ENCODE measurements around the gene KRR1. TPM values are rescaled to one million over a fixed set of nuclear protein-coding genes. Genes with fewer than 3 reads are reported as not detected.
"Not testable (repeated sequence)": the region's sequence is repeated elsewhere in the genome, so short reads cannot be mapped to it uniquely, and the experiment has no call there.

KRR1 gene
- polyA plus RNA-seq, 1 donor = 104 TPM

DNA sequence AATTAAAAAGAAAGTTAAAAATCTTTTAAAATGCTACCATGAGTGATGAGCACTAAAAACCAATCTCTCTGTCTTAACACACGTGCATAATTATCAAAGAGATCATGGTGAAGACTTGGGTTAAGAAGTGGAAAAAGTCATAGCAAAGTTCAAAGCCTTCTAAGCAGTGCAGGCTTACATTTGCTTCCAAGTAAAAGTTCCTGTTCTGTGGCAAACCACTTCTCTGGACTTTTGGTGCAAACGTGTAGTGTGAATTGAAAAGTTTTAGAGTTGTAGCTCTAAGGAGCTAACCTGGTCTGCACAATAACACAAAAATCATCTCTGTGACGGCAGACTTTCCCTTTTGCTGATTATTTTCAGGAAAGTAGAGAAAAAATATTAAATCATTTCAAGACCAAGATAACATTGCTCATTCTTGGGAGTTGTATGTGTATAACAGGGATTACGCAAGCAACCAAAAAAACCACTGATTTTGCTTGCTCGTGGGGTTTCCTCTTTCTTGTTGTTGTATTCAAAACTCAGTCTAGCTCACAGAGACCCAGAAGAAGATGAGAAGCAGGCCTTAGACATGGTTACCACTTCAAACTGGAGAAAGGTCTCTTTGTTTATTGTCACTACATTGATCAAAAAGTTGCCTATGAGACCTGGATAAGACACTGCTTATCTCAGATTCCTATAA lies 33.2 kb downstream of the KRR1 start:
- no peak for DNase-seq

DNA sequence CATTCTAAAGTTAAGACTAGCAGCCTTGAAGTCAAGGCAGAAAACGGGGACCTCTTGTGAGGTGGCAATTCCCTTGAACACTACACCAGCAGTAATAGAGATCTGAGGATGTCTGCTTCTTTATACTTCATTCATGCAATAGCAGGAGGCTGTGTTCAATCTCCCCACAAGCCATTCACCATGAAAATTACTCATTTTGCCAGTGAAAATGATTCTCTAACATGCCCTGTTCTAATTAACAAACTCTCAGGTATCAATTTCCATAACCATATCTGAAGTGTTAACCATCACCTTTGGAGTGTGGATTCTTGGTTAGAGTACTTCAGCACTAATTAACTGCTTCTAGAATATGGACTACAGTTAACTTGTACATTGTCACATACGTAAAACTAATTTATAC lies 34.3 kb downstream of the KRR1 start:
- no peak for DNase-seq

DNA sequence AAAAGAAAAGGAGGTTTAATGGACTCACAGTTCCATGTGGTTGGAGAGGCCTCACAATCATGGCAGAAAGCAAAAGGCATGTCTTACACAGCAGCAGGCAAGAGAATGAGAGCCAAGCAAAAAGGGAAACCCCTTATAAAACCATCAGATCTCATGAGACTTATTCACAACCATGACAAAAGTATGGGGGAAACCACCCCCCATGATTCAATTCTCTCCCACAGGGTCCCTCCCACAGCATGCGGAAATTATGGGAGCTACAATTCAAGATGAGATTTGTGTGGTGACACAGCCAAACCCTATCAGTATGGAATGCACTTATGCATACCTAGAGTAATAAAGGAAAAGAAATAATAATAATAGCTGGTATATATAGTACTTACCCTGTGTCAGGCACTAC lies 35.3 kb downstream of the KRR1 start:
- no peak for DNase-seq

DNA sequence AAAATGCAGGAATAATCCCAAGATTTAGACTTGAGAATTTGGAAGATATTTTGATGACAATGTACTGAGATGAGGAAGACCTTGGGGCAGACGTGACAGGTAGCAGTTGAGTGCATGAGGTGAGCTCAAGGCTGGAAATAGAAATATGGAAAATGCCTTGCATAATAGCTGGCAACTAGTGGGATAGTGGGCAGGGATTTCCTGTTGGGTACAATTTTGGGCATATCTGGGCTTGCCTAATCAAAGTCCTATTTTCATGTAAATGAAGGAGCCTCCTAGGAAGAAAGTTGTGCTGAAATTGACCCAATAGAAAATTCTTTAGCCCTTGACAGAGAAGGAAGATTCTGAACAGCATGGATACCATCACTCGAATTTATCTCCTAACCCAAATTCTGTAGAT lies 37.3 kb downstream of the KRR1 start:
- no peak for DNase-seq

DNA sequence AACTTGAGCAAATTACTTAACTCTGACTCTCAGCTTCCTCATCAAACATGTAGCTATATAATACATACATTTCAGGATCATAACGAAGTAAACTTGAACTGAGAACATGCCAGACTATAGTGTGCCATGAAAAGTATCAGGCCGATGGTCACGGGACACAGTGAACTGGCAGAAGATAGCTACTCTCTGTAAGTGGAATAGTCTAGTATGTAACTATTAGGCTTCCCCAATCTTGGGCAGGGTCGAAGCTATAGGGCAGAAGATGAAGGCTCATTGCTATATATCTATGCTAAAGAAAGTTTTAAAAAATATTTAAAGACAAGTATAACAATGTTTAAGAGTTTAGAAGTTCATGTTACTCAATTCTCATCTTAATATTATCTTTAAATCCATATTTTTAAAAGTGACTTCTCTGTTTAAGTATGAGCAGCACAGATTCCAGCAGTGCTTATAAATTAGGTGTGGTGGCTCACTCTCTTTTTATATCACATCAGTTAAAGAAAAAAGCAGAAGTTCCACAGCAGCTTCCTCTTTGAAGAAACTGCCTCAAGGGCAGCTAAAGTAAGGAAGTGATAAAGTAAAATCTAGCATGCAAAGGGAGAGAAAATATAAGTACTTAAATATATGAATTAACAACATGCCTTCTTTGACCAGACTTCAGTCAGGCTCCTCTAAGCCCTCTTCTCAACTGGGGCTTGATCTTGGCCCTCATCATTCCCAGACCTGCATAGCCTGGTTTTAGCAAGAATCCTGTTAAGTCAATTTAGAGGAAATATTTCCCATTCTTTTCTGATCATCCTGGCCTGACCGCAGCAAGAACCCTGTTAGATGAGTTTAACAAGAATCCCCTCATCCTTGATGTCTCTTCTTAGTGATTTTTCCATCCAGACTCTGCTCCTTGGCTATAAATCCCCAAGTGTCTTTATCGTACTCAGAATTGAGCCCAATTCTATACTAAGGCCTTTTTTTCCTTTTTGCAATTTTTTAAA lies 39.2 kb downstream of the KRR1 start:
- no peak for DNase-seq

DNA sequence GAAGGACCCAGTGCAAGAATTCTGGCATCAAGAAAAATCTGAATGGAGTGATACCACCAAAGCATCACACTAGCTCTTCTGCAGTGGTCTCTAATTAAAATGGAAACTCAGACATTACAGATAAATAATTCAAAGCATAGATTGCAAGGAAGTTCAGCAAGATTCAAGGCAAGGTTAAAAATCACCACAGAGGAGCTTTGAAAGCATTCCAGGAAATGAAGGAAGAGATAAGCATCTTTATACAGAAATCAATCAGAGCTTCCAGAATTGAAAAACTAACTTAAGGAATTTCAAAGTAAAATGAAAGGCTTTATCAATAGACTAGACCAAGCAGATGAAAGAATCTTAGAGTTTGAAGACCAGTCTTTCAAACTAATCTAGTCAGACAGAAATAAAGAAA lies 51.2 kb downstream of the KRR1 start:
- DNase-seq = no peak

DNA sequence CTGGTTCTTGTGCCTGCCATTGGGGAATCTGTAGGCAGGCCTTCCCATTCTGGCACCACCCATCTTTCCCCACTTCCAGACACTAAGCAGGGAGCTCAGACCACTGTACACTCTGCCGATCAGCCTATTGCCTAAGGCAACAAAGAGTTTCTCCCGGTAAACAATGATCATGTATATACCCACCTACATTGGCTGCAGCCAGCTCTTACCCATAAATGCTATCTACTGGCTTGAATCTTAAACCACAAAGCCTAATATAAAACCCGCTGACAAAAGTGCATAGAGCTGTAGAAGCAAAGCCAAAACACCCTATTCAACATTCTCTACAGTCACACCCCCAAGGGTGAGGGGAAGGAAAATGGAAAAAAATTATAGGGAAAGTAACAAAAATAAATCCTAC lies 51.7 kb downstream of the KRR1 start:
- DNase-seq = no peak

DNA sequence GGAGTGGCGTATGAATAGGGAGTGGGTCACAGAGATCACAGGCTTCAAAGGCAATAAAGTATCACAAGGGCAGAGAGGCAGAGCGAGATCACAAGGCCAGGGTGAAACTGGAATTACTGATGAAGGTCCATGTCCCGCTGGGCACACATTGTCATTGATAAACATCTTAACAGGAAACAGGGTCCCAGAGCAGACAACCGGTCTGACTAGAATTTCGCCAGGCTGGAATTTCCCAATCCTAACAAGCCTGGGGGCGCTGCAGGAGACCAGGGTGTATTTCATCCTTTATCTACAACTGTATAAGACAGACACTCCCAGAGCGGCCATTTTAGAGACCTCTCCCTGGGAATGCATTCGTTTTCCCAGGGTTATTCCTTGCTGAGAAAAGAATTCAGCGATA lies 53.5 kb downstream of the KRR1 start:
- not testable (repeated sequence) for DNase-seq

DNA sequence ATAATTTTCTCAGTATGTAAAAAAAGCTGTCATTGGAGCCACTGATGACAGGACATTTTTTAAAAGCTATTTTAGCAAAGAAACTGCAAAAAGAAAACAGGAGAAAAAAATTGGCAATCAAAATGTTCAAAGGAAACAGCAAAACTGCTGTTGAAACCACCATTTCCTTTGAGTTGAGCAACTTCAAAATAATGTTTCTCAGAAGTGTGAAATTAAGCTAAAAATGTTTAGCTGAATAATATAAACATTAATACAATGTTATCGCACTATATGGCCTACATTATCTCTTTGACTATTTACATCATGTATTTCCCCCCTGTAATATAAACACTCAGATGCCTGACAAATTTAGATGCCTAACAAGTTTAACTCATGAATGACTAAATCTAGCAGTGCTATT lies 54.2 kb downstream of the KRR1 start:
- no peak for DNase-seq

DNA sequence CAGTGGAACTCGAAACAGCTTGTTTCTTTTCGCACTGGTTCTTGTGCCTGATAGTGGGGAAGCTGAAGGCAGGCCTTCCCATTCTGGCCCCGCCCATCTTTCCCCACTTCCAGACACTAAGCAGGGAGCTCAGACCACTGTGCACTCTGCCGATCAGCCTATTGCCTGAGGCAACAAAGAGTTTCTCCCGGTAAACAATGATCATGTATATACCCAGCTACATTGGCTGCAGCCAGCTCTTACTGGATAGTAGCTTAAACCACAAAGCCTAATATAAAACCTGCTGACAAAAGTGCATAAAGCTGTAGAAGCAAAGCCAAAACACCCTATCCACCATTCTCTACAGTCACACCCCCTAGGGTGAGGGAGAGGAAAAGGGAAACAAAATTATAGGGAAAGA lies 55.6 kb downstream of the KRR1 start:
- no peak for DNase-seq

DNA sequence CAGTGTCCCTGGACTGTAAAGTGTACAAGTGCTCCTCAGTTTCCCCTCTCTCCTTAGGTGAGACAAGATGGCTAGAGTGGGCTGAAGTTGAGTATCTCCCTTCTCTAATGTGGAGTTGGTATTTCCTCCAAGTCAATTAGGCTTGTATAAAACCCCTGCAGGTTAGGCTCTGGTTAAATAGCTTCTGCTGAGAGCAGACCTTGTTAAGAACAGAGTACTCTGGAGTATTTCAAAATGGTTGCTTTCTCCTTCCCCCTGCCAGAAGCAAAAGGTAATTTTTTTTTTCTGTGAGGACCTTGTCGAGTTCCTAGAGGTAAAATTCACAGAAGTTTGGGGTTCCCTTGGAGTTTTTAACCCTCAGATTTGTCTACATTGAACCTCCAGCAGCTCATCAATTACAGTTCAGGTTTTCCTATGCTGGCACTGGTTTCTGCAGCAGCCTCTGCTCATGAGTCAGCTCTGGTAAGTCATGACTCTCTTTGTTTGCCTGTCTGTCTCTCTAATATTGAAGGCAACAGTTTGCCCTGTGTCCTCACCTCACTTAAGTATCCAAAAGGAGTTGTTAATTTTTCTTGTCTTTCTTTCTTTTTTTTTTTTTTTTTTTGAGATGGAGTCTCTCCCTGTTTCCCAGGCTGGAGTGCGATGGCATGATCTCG lies 58.6 kb downstream of the KRR1 start:
- no peak for DNase-seq

DNA sequence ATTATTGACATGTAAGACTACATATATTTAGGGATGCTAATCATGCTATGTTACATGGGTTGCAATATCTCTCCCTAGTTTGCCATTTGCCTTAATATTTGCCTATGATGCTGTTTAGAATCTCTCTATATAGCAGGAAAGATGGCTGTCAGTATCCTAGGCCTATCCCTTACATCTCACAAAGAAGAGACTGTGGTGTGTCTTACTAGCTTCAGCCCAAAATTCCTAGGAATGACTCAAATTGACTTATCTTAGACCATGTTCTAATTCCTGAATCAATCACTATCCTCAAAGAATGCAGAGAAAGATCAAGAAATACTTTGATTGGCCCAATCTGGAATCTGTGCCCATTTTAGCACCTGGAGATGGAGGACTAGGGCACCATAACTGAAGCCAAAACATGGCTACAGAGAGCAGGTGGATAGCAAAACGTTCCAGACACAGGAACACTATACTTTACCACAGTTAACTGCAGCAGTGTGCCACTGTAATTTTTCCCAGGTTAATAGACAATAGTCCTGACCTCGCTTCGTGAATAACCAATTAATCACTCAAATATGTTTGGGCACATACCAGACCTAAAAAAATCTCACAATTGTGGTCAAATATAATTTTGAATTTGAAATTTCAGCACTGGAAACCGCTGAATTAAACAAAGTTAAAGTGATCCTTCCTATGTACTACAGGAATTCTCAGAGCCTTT lies 63.6 kb downstream of the KRR1 start:
- DNase-seq = no peak

DNA sequence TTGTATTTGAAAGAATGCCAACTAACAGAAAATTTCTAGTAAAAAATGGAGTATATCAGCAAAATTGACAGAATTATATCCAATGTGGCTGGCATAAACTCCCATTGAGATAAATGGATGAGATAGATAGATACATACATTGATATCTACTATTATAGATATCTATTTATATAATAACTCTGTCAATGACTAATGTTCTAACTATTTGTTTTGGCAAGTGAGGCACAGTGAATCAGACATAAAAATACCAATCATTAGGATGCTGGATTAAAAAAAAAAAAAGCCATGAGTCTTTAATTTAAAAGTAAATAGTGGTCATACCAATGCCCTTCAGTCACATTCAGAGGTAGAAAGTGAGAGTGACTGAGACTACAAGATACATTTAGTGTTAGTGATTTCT lies 64.6 kb downstream of the KRR1 start:
- no peak for DNase-seq

DNA sequence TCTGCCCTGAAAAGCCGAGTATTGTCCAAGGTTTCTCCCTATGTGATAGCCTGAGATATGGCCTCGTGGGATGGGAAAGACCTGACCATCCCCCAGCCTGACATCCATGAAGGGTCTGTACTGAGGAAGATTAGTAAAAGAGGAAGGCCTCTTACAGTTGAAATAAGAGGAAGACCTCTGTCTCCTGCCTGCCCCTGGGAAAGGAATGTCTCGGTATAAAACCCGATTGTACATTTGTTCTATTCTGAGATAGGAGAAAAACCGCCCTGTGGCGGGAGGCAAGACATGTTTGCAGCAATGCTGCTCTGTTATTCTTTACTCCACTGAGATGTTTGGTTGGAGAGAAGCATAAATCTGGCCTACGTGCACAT lies 66.3 kb downstream of the KRR1 start:
- DNase-seq = not testable (repeated sequence)

DNA sequence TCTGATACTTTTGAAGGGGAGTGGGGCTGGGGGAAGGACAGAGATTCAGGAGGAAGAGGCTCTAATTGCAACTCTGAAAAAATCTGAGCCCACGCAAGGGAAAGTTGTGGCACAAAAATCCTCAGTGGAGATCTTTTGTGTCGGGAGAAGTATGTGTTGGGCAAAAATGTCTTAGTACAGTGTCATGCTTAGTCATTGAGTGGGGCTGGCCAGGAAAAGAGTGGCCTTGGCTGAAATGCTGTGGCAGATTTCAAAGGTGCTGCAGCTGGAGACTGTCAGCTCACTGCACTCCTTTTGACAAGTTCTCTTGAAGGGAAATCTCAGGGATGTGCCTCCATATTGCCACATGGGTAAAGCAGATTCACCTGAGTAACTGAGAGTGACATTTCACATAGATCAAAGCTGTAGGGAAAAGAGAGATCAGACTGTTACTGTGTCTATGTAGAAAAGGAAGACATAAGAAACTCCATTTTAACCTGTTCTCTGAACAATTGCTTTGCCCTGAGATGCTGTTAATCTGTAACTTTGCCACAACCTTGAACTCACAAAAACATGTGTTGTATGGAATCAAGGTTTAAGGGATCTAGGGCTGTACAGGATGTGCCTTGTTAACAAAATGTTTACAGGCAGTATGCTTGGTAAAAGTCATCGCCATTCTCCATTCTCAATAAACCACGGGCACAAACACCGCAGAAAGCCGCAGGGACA lies 66.8 kb downstream of the KRR1 start:
- DNase-seq = no peak

DNA sequence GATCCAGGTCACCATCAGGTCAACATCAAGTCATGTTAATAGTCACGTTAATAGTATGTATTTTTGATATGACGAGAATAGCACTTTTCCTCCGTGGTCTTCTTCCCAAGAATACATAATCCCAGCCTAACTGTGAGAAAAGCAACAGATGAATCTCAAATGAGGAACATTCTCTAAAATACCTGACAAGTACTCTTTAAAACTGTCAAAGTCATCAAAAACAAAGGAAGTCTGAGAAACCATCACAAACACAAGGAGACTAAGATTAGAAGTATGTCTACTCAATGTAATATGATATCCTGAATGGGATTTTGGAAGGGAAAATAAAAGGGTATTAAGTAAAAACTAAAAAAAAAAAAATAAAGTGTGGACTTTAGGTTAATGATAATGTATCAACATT lies 67.7 kb downstream of the KRR1 start:
- DNase-seq = no peak

DNA sequence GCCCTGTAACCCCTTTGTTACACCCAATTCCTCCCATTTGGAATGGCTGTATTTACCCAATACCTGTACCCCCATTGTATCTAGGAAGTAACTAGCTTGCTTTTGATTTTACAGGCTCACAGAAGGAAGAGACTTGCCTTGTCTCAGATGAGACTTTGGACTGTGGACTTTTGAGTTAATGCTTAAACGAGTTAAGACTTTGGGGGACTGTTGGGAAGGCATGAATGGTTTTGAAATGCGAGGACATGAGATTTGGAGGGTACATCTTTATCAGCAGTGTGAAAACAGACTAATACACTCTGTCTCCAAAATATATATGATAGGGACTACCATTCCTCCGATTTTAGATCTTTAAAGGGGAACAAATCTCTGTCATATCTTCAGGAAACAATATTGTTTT lies 69.0 kb downstream of the KRR1 start:
- not testable (repeated sequence) for DNase-seq

DNA sequence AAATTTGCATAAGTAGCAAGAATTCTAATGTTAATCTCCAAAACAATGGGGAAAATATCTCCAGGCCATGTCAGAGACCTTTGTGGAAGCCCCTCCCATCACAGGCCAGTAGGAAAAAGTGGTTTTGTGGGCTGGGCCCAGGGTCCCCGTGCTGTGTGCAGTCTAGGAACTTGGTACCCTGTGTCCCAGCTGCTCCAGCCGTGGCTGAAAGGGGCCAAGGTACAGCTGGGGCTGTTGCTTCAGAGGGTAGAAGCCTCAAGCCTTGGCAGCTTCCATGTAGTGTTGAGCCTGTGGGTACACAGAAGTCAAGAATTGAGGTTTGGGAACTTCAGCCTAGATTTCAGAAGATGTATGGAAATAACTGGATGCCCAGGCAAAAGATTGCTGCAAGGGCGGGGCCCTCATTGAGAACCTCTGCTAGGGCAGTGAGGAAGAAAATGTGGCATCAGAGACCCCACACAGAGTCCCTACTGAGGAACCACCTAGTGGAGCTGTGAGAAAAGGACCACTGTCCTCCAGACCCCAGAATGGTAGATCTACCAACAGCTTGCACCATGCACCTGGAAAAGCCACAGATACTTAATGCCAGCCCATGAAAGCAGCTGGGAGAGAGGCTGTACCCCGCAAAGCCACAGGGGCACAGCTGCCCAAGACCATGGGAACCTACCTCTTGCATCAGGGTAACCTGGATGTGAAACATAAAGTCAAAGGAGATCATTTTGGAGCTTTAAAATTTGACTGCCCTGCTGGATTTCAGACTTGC lies 69.5 kb downstream of the KRR1 start:
- DNase-seq = not testable (repeated sequence)

Measured in left kidney (tissue), 2 donors.